ENCODE measurements around the gene ERICH6.

ERICH6 gene

DNA sequence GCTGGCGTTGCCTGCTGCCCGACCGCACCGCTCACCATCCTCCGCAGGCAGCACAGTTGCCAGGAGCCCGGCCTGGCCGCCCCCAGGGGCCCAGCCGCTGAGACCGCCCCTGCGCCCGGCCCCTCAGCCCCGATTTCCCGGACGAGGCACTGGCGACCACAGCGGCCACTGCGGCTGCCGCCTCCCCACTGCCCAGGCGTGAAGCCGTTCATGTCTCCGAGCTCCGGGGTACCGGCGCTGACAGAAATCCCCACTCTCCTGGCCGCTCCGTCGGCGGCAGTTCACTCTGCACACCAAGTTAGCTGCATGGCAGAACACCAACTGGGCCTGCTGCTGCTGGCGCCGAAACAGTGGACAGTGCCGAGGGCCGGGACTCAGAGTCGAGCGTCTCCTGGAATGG is 92.1 kb downstream of the ERICH6 start:
- peaks cover 10% of the 10 kb centered on the region; the same call in 1 of the 2 replicates for H3K36me3 ChIP-seq (ENCODE audit: insufficient read depth)

DNA sequence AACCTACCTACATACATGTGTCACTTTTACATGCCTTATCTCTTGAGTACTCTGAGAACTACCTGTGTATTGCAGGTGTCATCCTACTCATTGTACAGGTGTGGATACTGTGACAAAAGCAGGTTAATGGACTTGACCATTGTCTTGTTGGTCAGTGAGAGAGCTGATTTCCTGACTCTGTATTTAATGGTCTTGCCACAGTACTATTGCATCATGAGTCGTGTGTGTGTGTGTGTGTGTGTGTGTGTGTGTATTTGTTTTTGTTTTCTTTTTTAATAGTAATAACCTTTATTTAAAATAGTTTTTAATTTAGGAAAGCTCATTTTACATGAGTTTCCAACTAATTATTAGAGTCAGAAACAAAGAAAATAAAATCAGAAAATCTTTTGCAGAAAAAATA is 92.9 kb downstream of the ERICH6 start:
- no peak overlapping the region for H3K9ac ChIP-seq
- H3K4me1 ChIP-seq (ENCODE audit: low read depth, poor library complexity, severe bottlenecking) = peaks cover 73% of the 10 kb centered on the region
- H3K4me2 ChIP-seq = peak overlapping the region; percentile 99; the same call in 1 of the 2 replicates
- no peaks in the 10 kb centered on the region for H3K27me3 ChIP-seq (ENCODE audit: insufficient read depth, low read depth)
- H3K4me3 ChIP-seq (IDR thresholded peaks at IDR 0.05; ENCODE audit: insufficient read depth, low read depth, low read length) = no peak overlapping the region
- peaks cover 88% of the 10 kb centered on the region for H3K79me2 ChIP-seq (ENCODE audit: insufficient read depth, low read depth)
- no peak overlapping the region for H3K27ac ChIP-seq
- TF ChIP-seq, protein P1, sequence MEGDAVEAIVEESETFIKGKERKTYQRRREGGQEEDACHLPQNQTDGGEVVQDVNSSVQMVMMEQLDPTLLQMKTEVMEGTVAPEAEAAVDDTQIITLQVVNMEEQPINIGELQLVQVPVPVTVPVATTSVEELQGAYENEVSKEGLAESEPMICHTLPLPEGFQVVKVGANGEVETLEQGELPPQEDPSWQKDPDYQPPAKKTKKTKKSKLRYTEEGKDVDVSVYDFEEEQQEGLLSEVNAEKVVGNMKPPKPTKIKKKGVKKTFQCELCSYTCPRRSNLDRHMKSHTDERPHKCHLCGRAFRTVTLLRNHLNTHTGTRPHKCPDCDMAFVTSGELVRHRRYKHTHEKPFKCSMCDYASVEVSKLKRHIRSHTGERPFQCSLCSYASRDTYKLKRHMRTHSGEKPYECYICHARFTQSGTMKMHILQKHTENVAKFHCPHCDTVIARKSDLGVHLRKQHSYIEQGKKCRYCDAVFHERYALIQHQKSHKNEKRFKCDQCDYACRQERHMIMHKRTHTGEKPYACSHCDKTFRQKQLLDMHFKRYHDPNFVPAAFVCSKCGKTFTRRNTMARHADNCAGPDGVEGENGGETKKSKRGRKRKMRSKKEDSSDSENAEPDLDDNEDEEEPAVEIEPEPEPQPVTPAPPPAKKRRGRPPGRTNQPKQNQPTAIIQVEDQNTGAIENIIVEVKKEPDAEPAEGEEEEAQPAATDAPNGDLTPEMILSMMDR (conservative IDR thresholded peaks at IDR 0.05; ENCODE audit: low read depth, low read length) = no peak
- H3K36me3 ChIP-seq (ENCODE audit: insufficient read depth) = peaks cover 10% of the 10 kb centered on the region; the same call in 1 of the 2 replicates
- peaks cover 73% of the 10 kb centered on the region for H4K20me1 ChIP-seq (ENCODE audit: insufficient read depth)
- H2AFZ ChIP-seq (ENCODE audit: low read depth) = no peak overlapping the region

More for the DNA sequence above, 92.1 kb downstream of the ERICH6 start:
- Histone ChIP-seq H3K79me2 (ENCODE audit: insufficient read depth, low read depth) (peaks cover 82% of the 10 kb centered on the region), H3K27me3 (ENCODE audit: insufficient read depth, low read depth) (no peaks in the 10 kb centered on the region), H3K27ac (no peak overlapping the region), H3K4me2 (no peak overlapping the region), H3K4me3 (IDR thresholded peaks at IDR 0.05; ENCODE audit: insufficient read depth, low read depth, low read length) (no peak overlapping the region), H3K4me1 (ENCODE audit: low read depth, poor library complexity, severe bottlenecking) (peaks cover 68% of the 10 kb centered on the region), H3K9ac (no peak overlapping the region), H2AFZ (ENCODE audit: low read depth) (no peak overlapping the region), H4K20me1 (ENCODE audit: insufficient read depth) (peaks cover 66% of the 10 kb centered on the region)
- TF ChIP-seq, protein P1 (conservative IDR thresholded peaks at IDR 0.05; ENCODE audit: low read depth, low read length) = no peak

DNA sequence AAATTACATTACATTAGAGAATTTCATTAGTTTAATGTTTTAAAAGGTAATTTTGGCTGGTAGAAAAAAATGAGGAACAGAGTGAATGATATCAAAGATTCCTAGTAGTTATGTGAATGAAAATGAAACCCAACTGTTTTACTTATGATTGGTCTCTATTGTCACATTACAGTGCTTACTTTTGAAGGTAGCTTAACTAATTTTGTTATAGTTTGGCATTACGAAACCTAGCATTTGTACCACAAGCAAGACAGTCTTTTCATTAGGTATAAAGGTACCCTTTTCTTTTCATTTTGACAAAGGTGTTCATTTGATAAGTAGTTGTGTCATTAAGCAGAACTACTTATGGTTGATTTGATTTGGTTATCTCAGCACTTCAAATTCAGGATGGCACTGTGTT is 93.7 kb downstream of the ERICH6 start:
- peak overlapping the region; percentile 1; the same call in 1 of the 2 replicates for H3K27ac ChIP-seq
- no peak overlapping the region for H3K4me3 ChIP-seq (IDR thresholded peaks at IDR 0.05; ENCODE audit: insufficient read depth, low read depth, low read length)
- H3K4me2 ChIP-seq = peak overlapping the region; percentile 99
- no peak overlapping the region for H2AFZ ChIP-seq (ENCODE audit: low read depth)
- no peak overlapping the region for H3K9ac ChIP-seq
- peaks cover 96% of the 10 kb centered on the region for H3K79me2 ChIP-seq (ENCODE audit: insufficient read depth, low read depth)
- peaks cover 80% of the 10 kb centered on the region for H4K20me1 ChIP-seq (ENCODE audit: insufficient read depth)
- TF ChIP-seq, protein P1 (conservative IDR thresholded peaks at IDR 0.05; ENCODE audit: low read depth, low read length) = no peak
- peaks cover 81% of the 10 kb centered on the region for H3K4me1 ChIP-seq (ENCODE audit: low read depth, poor library complexity, severe bottlenecking)
- H3K36me3 ChIP-seq (ENCODE audit: insufficient read depth) = peaks cover 13% of the 10 kb centered on the region; the same call in 1 of the 2 replicates
- no peaks in the 10 kb centered on the region for H3K27me3 ChIP-seq (ENCODE audit: insufficient read depth, low read depth)

Data from KMS-11 (cell line).